K562 (cell line): ENCODE measurements around the gene MRFAP1. TPM values are rescaled to one million over a fixed set of nuclear protein-coding genes. Genes with fewer than 3 reads are reported as not detected.

ENCODE experiments used
- CCNT2 ChIP-seq: IDR thresholded peaks from 2 replicates; pipeline ENCODE4 v1.6.1; 2011; ENCODE audit warnings: borderline replicate concordance, low read depth, mild to moderate bottlenecking, moderate library complexity, mixed read lengths, low read length; ENCODE audit not compliant: insufficient read length; ENCODE audit errors: extremely low read depth
- RAD21 ChIP-seq, 2 experiments: fragments of 250-450 bp in 1 of 2; fragments of 450-650 bp in 1 of 2; sonication (Bioruptor Pico) in 1 of 2; formaldehyde crosslinking in 1 of 2; IDR thresholded peaks in 1 of 2; conservative IDR thresholded peaks in 1 of 2; 2 replicates each; pipeline versions ENCODE4 v1.4.0 to v1.8.0; 2020 to 2022; ENCODE audit warnings: mild to moderate bottlenecking in 2 of 2, moderate library complexity in 1 of 2
- SRSF9 ChIP-seq: fragments of 200-400 bp; formaldehyde crosslinking; IDR thresholded peaks from 2 replicates; pipeline ENCODE4 v1.6.1; 2017; ENCODE audit warnings: low read depth, low read length, borderline replicate concordance
- ZNF318 ChIP-seq, 2 experiments: fragments of 450-650 bp; IDR thresholded peaks; 2 replicates each; pipeline ENCODE4 v1.6.1; 2016; ENCODE audit warnings: mild to moderate bottlenecking in 2 of 2, borderline replicate concordance in 1 of 2, low read depth in 1 of 2, moderate library complexity in 1 of 2
- polyA plus RNA-seq, 8 experiments: library from polyadenylated mRNA; depleted of rRNA in 4 of 8; stranded (reverse) in 5 of 8; unstranded in 3 of 8; fragments of >200 nt; fragmentation: Nextera tagmentation in 2 of 8; fragmentation: Illumina TruSeq in 1 of 8; extraction: Ambion mirVana in 2 of 8; extraction: Trizol in 1 of 8; gene quantifications; 2 replicates each; pipeline versions ENCODE4 v1.2.1 to v1.2.3, GENCODE V29; 2011 to 2014; ENCODE audit warnings: inconsistent platforms in 1 of 8, missing spikeins in 1 of 8
- total RNA-seq, 7 experiments: library from RNA; depleted of rRNA in 6 of 7; stranded (reverse); fragments of >200 nt in 6 of 7; fragmentation: Illumina TruSeq in 2 of 7; extraction: Trizol in 2 of 7; gene quantifications; 2 replicates each; pipeline versions ENCODE4 v1.2.1 to v1.2.3, GENCODE V29; 2011 to 2021; ENCODE audit warnings: low replicate concordance in 1 of 7
- TF ChIP-seq, protein P1 (sequence below): IDR thresholded peaks from 2 replicates; pipeline ENCODE4 v1.6.1; 2014; ENCODE audit warnings: antibody characterized with exemption
- TF ChIP-seq, protein P2 (sequence below): fragments of 250-450 bp; sonication (Bioruptor Pico); IDR thresholded peaks from 2 replicates; pipeline ENCODE4 v1.5.0; 2021
- TF ChIP-seq, protein P3 (sequence below): fragments of 250-450 bp; sonication (Bioruptor Pico); IDR thresholded peaks from 2 replicates; pipeline ENCODE4 v1.8.0; 2021; ENCODE audit warnings: moderate library complexity, mild to moderate bottlenecking, inconsistent platforms

MRFAP1 gene
- total and polyA plus RNA-seq, 9 of the 15 experiments (the other 6 are each of a cell fraction or from before 2014, with no cell fraction given) = 46.0 to 270 (median 151) TPM

GRCh38 chr4:6688879-6689505 lies 48.5 kb downstream of the MRFAP1 start (continued):
- no peak for TF ChIP-seq ZNF318 (IDR thresholded peaks at IDR 0.05; ENCODE audit: borderline replicate concordance in 1 of 2, low read depth in 1 of 2)
- TF ChIP-seq, protein P1, sequence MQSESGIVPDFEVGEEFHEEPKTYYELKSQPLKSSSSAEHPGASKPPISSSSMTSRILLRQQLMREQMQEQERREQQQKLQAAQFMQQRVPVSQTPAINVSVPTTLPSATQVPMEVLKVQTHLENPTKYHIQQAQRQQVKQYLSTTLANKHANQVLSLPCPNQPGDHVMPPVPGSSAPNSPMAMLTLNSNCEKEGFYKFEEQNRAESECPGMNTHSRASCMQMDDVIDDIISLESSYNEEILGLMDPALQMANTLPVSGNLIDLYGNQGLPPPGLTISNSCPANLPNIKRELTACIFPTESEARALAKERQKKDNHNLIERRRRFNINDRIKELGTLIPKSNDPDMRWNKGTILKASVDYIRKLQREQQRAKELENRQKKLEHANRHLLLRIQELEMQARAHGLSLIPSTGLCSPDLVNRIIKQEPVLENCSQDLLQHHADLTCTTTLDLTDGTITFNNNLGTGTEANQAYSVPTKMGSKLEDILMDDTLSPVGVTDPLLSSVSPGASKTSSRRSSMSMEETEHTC = no peak
- TF ChIP-seq, protein P2, sequence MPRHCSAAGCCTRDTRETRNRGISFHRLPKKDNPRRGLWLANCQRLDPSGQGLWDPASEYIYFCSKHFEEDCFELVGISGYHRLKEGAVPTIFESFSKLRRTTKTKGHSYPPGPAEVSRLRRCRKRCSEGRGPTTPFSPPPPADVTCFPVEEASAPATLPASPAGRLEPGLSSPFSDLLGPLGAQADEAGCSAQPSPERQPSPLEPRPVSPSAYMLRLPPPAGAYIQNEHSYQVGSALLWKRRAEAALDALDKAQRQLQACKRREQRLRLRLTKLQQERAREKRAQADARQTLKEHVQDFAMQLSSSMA = peak; percentile 63; the same call in 1 of the 2 replicates
- no peak for TF ChIP-seq CCNT2
- peak in 1 of 2 experiments; percentile 22; a peak in 1 of 4 replicates for TF ChIP-seq RAD21 (CRISPR knock-in tag; conservative IDR thresholded peaks at IDR 0.05 in 1 of 2, IDR thresholded peaks at IDR 0.05 in 1 of 2)
- TF ChIP-seq, protein P3, sequence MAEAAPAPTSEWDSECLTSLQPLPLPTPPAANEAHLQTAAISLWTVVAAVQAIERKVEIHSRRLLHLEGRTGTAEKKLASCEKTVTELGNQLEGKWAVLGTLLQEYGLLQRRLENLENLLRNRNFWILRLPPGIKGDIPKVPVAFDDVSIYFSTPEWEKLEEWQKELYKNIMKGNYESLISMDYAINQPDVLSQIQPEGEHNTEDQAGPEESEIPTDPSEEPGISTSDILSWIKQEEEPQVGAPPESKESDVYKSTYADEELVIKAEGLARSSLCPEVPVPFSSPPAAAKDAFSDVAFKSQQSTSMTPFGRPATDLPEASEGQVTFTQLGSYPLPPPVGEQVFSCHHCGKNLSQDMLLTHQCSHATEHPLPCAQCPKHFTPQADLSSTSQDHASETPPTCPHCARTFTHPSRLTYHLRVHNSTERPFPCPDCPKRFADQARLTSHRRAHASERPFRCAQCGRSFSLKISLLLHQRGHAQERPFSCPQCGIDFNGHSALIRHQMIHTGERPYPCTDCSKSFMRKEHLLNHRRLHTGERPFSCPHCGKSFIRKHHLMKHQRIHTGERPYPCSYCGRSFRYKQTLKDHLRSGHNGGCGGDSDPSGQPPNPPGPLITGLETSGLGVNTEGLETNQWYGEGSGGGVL (CRISPR knock-in tag) = no peak
- TF ChIP-seq SRSF9 = no peak
- TF ChIP-seq, all 486 proteins: peak for 90
